Neuronal stem cell (in vitro differentiated cells): Measurements from ENCODE around the gene MYL10.

Experiments
- DNase-seq: peaks from one replicate; pipeline ENCODE4 v3.0.0-alpha.2; 2013; ENCODE audit warnings: low spot score
- H2AFZ ChIP-seq: one replicate; pipeline ENCODE4 v1.6.1; 2013; ENCODE audit warnings: mild to moderate bottlenecking, low read length, inconsistent platforms
- H2AK5ac ChIP-seq: 2 replicates; pipeline ENCODE4 v1.6.1; 2013; ENCODE audit warnings: low read depth, mild to moderate bottlenecking, inconsistent platforms, low read length, moderate library complexity, mixed read lengths
- H2BK120ac ChIP-seq: 2 replicates; pipeline ENCODE4 v1.6.1; 2013; ENCODE audit warnings: low read depth, mild to moderate bottlenecking, inconsistent platforms, low read length, moderate library complexity, mixed read lengths
- H2BK12ac ChIP-seq: one replicate; pipeline ENCODE4 v1.6.1; 2013; ENCODE audit warnings: low read length, inconsistent platforms
- H2BK15ac ChIP-seq: 2 replicates; pipeline ENCODE4 v1.6.1; 2013; ENCODE audit warnings: mild to moderate bottlenecking, low read length, inconsistent platforms, mixed read lengths
- H2BK5ac ChIP-seq: one replicate; pipeline ENCODE4 v1.6.1; 2013; ENCODE audit warnings: inconsistent platforms, mild to moderate bottlenecking, low read length, moderate library complexity
- H3K14ac ChIP-seq: one replicate; pipeline ENCODE4 v1.6.1; 2013; ENCODE audit warnings: low read length, inconsistent platforms
- H3K18ac ChIP-seq: 2 replicates; pipeline ENCODE4 v1.6.1; 2013; ENCODE audit warnings: low read length, inconsistent platforms
- H3K23ac ChIP-seq: 2 replicates; pipeline ENCODE4 v1.6.1; 2013; ENCODE audit warnings: low read depth, mild to moderate bottlenecking, mixed read lengths, low read length, inconsistent platforms; ENCODE audit not compliant: poor library complexity
- H3K27ac ChIP-seq: replicated peaks from 3 replicates; pipeline ENCODE4 v1.5.1; 2013; ENCODE audit warnings: low read length, inconsistent platforms
- H3K27me3 ChIP-seq, 3 experiments: 2 replicates each; pipeline ENCODE4 v1.6.1; 2013; ENCODE audit warnings: low read length in 3 of 3, mild to moderate bottlenecking in 2 of 3, inconsistent platforms in 1 of 3, low read depth in 1 of 3, mixed read lengths in 1 of 3, moderate library complexity in 1 of 3; ENCODE audit not compliant: control insufficient read depth in 3 of 3, insufficient read depth in 3 of 3
- H3K36me3 ChIP-seq, 2 donors: replicated peaks in 1 of 2; 2 replicates each; pipeline ENCODE4 v1.6.1; 2013; ENCODE audit warnings: low read length in 2 of 2; ENCODE audit not compliant: control insufficient read depth in 2 of 2, insufficient read depth in 2 of 2
- H3K4ac ChIP-seq: 2 replicates; pipeline ENCODE4 v1.6.1; 2013; ENCODE audit warnings: inconsistent platforms, mild to moderate bottlenecking, low read length, moderate library complexity
- H3K4me1 ChIP-seq, 2 donors: 1 replicate in 1 of 2; 2 replicates in 1 of 2; pipeline ENCODE4 v1.6.1; 2013; ENCODE audit warnings: low read length in 2 of 2, low read depth in 1 of 2; ENCODE audit not compliant: control insufficient read depth in 2 of 2, insufficient read depth in 1 of 2
- H3K4me2 ChIP-seq: one replicate; pipeline ENCODE4 v1.6.1; 2013; ENCODE audit warnings: mild to moderate bottlenecking, low read length, inconsistent platforms; ENCODE audit not compliant: insufficient read depth, poor library complexity, severe bottlenecking
- H3K4me3 ChIP-seq, 2 donors: 2 replicates each; pipeline ENCODE4 v1.5.1; 2013; ENCODE audit warnings: low read length in 2 of 2, mild to moderate bottlenecking in 2 of 2, inconsistent platforms in 1 of 2, moderate library complexity in 1 of 2
- H3K79me1 ChIP-seq: one replicate; pipeline ENCODE4 v1.6.1; 2013; ENCODE audit warnings: low read depth, mild to moderate bottlenecking, inconsistent platforms, low read length, moderate library complexity
- H3K9ac ChIP-seq: one replicate; pipeline ENCODE4 v1.6.1; 2013; ENCODE audit warnings: mild to moderate bottlenecking, low read depth, low read length, inconsistent platforms; ENCODE audit not compliant: poor library complexity
- H3K9me3 ChIP-seq, 2 donors: replicated peaks in 1 of 2; 2 replicates each; pipeline versions ENCODE3 to v1.6.1; 2013; ENCODE audit warnings: low read length in 2 of 2, mild to moderate bottlenecking in 2 of 2, inconsistent platforms in 1 of 2, low read depth in 1 of 2, mixed read lengths in 1 of 2, moderate library complexity in 1 of 2; ENCODE audit not compliant: control insufficient read depth in 2 of 2, insufficient read depth in 1 of 2
- H4K8ac ChIP-seq: one replicate; pipeline ENCODE4 v1.6.1; 2013; ENCODE audit warnings: low read depth, mild to moderate bottlenecking, inconsistent platforms, low read length, moderate library complexity
- H4K91ac ChIP-seq: one replicate; pipeline ENCODE4 v1.6.1; 2013; ENCODE audit warnings: low read length, low read depth, mild to moderate bottlenecking, inconsistent platforms; ENCODE audit not compliant: poor library complexity
- WGBS, 2 donors: extraction: QIAGEN DNeasy Blood & Tissue Kit; methylation state at CpG; one replicate each; pipeline ENCODE4 v1.1.7; 2013; ENCODE audit warnings: missing lambda C conversion rate in 2 of 2, mixed read lengths in 1 of 2; ENCODE audit not compliant: insufficient read length in 2 of 2, insufficient replicate concordance in 1 of 2; ENCODE audit errors: extremely low coverage in 2 of 2; 5-methylcytosine and 5-hydroxymethylcytosine counted together

MYL10 gene

DNA sequence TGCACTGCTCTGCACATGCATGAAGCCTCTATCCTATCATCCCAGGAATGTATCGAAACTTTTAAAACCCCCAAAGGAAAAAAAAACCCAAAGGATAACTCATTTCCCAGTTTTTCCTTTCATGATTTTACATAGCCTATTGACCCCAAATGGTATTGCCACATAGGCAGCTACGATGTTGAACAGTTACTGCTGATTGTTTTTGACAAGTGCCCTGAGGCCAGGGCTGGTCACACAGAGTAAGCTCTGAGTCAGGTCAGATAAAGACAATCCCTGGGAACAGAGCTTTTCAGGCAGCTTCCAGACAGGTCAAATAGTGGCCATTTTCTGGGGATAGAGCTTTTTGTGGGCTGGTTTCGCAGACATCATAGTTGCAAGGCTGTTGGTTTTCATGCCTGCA lies 52.1 kb downstream of the MYL10 start:
- Histone ChIP-seq H3K27ac (no peak overlapping the region), H4K91ac (no peak overlapping the region), H3K36me3 (no peaks in the 10 kb centered on the region), H2BK120ac (no peak overlapping the region), H2BK12ac (no peak overlapping the region), H3K9ac (no peak overlapping the region), H3K14ac (no peak overlapping the region), H4K8ac (no peak overlapping the region), H2AK5ac (no peak overlapping the region), H3K4me1 (peaks cover 0 to 1% of the 10 kb centered on the region in 2 donors), H3K4ac (no peak overlapping the region), H2BK15ac (no peak overlapping the region), H2AFZ (no peak overlapping the region), H3K18ac (no peak overlapping the region), H3K9me3 (peaks cover 2 to 15% of the 10 kb centered on the region in 2 donors), H3K79me1 (no peaks in the 10 kb centered on the region), H2BK5ac (no peak overlapping the region), H3K23ac (no peak overlapping the region), H3K4me2 (no peak overlapping the region), H3K4me3 (no peak overlapping the region), H3K27me3 (no peaks in the 10 kb centered on the region)
- no CpG with 5 or more reads among the region's 3 CpGs for WGBS, 2 donors
- no peak for DNase-seq

DNA sequence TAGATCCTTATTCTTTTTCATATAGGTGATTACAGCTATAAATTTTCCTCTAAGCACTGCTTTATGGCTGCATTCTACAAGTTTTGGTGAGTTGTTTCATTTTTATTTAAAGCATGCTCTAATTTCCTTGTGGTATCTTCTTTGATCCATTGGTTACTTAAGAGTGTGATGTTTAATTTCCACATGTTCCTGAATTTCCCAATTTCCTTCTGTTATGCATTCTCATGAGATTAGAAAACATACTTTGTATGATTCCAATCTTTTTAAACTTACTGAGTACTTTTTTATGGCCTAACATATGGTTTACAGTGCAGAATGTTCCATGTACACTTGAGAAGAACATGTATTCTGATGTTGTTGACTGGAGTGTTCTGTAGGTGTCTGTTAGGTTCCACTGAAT lies 53.4 kb downstream of the MYL10 start:
- H3K4me1 ChIP-seq = peaks cover 0 to 1% of the 10 kb centered on the region in 2 donors
- no peak overlapping the region for H4K8ac ChIP-seq
- no peak overlapping the region for H2AK5ac ChIP-seq
- H3K23ac ChIP-seq = no peak overlapping the region
- no peak overlapping the region for H3K14ac ChIP-seq
- H3K27me3 ChIP-seq = no peaks in the 10 kb centered on the region
- no peak overlapping the region for H3K4me2 ChIP-seq
- no peak overlapping the region for H2BK12ac ChIP-seq
- no peak overlapping the region for H3K4ac ChIP-seq
- no peaks in the 10 kb centered on the region for H3K36me3 ChIP-seq
- H3K9me3 ChIP-seq = peaks cover 4 to 15% of the 10 kb centered on the region in 2 donors
- H2BK5ac ChIP-seq = no peak overlapping the region
- no peak overlapping the region for H2BK120ac ChIP-seq
- no peak overlapping the region for H3K9ac ChIP-seq
- no peaks in the 10 kb centered on the region for H3K79me1 ChIP-seq
- H3K4me3 ChIP-seq = no peak overlapping the region
- H3K18ac ChIP-seq = no peak overlapping the region
- no peak overlapping the region for H2BK15ac ChIP-seq
- H3K27ac ChIP-seq = no peak overlapping the region
- no peak overlapping the region for H2AFZ ChIP-seq
- H4K91ac ChIP-seq = no peak overlapping the region
- no peak for DNase-seq

DNA sequence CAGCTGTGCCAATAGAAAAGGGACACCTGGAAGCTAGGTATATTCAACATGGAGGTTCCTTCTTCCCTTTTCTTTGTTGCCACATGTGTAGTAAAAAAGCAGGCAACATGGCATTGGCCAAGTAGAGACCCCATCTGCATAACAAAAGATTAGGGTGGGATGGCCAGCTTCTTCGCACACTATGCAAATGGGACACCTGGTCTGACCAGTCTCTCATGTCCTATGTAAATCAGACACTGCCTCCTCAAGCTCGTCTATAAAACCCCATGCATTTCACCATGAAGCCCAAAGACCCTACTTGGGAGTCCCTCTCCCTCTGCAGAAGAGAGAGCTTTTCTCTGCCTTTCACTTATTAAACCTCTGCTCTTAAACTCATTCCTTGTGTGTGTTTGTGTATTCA lies 53.9 kb downstream of the MYL10 start:
- WGBS, 2 donors = no CpG with 5 or more reads among the region's 2 CpGs
- H3K4me2 ChIP-seq = no peak overlapping the region

DNA sequence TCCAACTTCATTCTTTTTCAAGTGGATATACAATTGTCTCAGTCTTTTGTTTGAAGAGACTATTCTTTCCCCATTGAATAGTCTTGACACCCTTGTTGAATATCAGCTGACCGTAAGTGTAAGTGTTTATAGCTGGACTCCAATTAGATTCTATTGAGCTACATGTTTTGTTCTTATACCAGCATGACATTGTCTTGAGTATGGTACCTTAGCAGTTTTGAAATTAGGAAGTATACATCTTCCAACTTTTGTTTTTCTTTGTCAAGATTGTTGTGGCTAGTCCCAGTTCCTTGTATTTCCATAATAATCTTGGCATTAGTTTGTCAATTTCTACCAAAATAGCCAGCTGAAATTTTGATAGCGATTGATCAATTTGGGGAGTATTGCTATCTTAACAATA lies 56.9 kb downstream of the MYL10 start:
- no peaks in the 10 kb centered on the region for H3K79me1 ChIP-seq
- no peak overlapping the region for H2AFZ ChIP-seq
- no peak overlapping the region for H3K9ac ChIP-seq
- H3K9me3 ChIP-seq = peaks cover 4 to 12% of the 10 kb centered on the region in 2 donors
- no peak overlapping the region for H3K4me2 ChIP-seq
- no peak overlapping the region for H2BK5ac ChIP-seq
- no peak overlapping the region for H3K4ac ChIP-seq
- H2AK5ac ChIP-seq = no peak overlapping the region
- no peak for DNase-seq
- no peak overlapping the region for H2BK15ac ChIP-seq
- H4K8ac ChIP-seq = no peak overlapping the region
- H2BK120ac ChIP-seq = no peak overlapping the region
- H4K91ac ChIP-seq = no peak overlapping the region
- no CpG with 5 or more reads among the region's 2 CpGs for WGBS, 2 donors
- H3K18ac ChIP-seq = no peak overlapping the region
- peaks cover 0 to 1% of the 10 kb centered on the region in 2 donors for H3K4me1 ChIP-seq
- no peak overlapping the region for H3K14ac ChIP-seq
- H3K27ac ChIP-seq = no peak overlapping the region
- no peaks in the 10 kb centered on the region for H3K27me3 ChIP-seq
- H3K4me3 ChIP-seq = no peak overlapping the region
- H3K23ac ChIP-seq = no peak overlapping the region
- no peak overlapping the region for H2BK12ac ChIP-seq
- H3K36me3 ChIP-seq = no peaks in the 10 kb centered on the region

More for the DNA sequence above, 53.9 kb downstream of the MYL10 start:
- H3K27me3 ChIP-seq = no peaks in the 10 kb centered on the region
- H4K8ac ChIP-seq = no peak overlapping the region
- peaks cover 4 to 15% of the 10 kb centered on the region in 2 donors for H3K9me3 ChIP-seq
- no peak overlapping the region for H4K91ac ChIP-seq
- peaks cover 0 to 1% of the 10 kb centered on the region in 2 donors for H3K4me1 ChIP-seq
- H2BK120ac ChIP-seq = no peak overlapping the region
- no peaks in the 10 kb centered on the region for H3K79me1 ChIP-seq
- no peak overlapping the region for H2BK15ac ChIP-seq
- H3K18ac ChIP-seq = no peak overlapping the region
- no peak overlapping the region for H3K4ac ChIP-seq
- no peak overlapping the region for H2BK5ac ChIP-seq
- no peak overlapping the region for H2AFZ ChIP-seq
- H3K4me3 ChIP-seq = no peak overlapping the region
- no peak overlapping the region for H3K9ac ChIP-seq
- H3K14ac ChIP-seq = no peak overlapping the region
- H3K27ac ChIP-seq = no peak overlapping the region
- no peak overlapping the region for H2AK5ac ChIP-seq
- H3K23ac ChIP-seq = no peak overlapping the region
- DNase-seq = no peak
- no peak overlapping the region for H2BK12ac ChIP-seq
- H3K36me3 ChIP-seq = no peaks in the 10 kb centered on the region
